GM12878 (cell line): ENCODE data around the gene AZGP1. TPM values are rescaled to one million over a fixed set of nuclear protein-coding genes. Genes with fewer than 3 reads are reported as not detected.

Experiments
- ATAC-seq: fragments of 200-7000 bp; cut with Tn5 transposase; 3 replicates; pipeline ENCODE4 v1.9.1; 2020; ENCODE audit warnings: mild to moderate bottlenecking, moderate library complexity
- BruUV-seq: library from RNA; stranded (reverse); fragments of 400-500 nt; replicated peaks from 2 replicates; lab custom pipeline; 2021; lab: Mats Ljungman, UMichigan
- CTCF ChIA-PET: fragments of 300-600 bp; sonication (Branson Sonifier 250); formaldehyde crosslinking; extraction: SDS; loops from one replicate; lab custom pipeline; 2021; ENCODE audit warnings: inconsistent platforms; lab: Yijun Ruan, JAX
- POLR2A ChIA-PET: fragments of 350-600 bp; formaldehyde crosslinking; extraction: SDS; loops from one replicate; lab custom pipeline; 2021; ENCODE audit warnings: inconsistent platforms; lab: Charles Lee
- RAD21 ChIA-PET: fragments of 300-600 bp; sonication (Branson Sonifier 250); formaldehyde crosslinking; loops from one replicate; lab custom pipeline; 2023; ENCODE audit warnings: antibody characterized with exemption; ENCODE audit not compliant: unreplicated experiment; lab: Charles Lee
- SMC1A ChIA-PET: fragments of 300-600 bp; sonication (Branson Sonifier 250); formaldehyde crosslinking; loops from one replicate; lab custom pipeline; 2023; ENCODE audit not compliant: unreplicated experiment, uncharacterized antibody; lab: Charles Lee
- DNase-seq: peaks from one replicate; pipeline ENCODE4 v3.0.0-alpha.2; 2011; ENCODE audit warnings: low read depth, low spot score
- FAIRE-seq: peaks from 3 replicates; lab custom pipeline; 2011; peaks lifted over from hg19 to GRCh38; lab: Jason Lieb, UNC
- H2AFZ ChIP-seq: 2 replicates; pipeline ENCODE4 v1.6.0; 2011; ENCODE audit warnings: low read depth, low read length, control low read depth; ENCODE audit not compliant: control insufficient read depth
- H3K27ac ChIP-seq: 2 replicates; pipeline ENCODE4 v1.5.1; 2011; ENCODE audit warnings: control low read depth; ENCODE audit not compliant: control insufficient read depth, insufficient read depth
- H3K27me3 ChIP-seq, 2 experiments: replicated peaks in 1 of 2; 2 replicates each; pipeline versions ENCODE4 v1.6.0 to v1.6.1; 2011; ENCODE audit warnings: low read length in 1 of 2; ENCODE audit not compliant: control insufficient read depth in 2 of 2, insufficient read depth in 2 of 2
- H3K36me3 ChIP-seq, 2 experiments: 2 replicates each; pipeline ENCODE4 v1.5.1; 2011; ENCODE audit warnings: low read length in 1 of 2; ENCODE audit not compliant: control insufficient read depth in 2 of 2, insufficient read depth in 2 of 2
- H3K4me1 ChIP-seq: 2 replicates; pipeline ENCODE4 v1.6.1; 2011; ENCODE audit warnings: mild to moderate bottlenecking, low read length, moderate library complexity, mixed read lengths; ENCODE audit not compliant: control insufficient read depth, insufficient read depth
- H3K4me2 ChIP-seq: 2 replicates; pipeline ENCODE4 v1.6.0; 2011; ENCODE audit warnings: control low read depth; ENCODE audit not compliant: control insufficient read depth, insufficient read depth
- H3K4me3 ChIP-seq: fragments of 200-600 bp; sonication (generic); 2 replicates; pipeline ENCODE4 v1.5.1; 2016
- H3K79me2 ChIP-seq: 2 replicates; pipeline ENCODE4 v1.6.0; 2011; ENCODE audit warnings: low read length; ENCODE audit not compliant: control insufficient read depth, insufficient read depth
- H3K9ac ChIP-seq: 2 replicates; pipeline ENCODE4 v1.8.0; 2011; ENCODE audit warnings: low read length, control low read depth, mixed read lengths; ENCODE audit not compliant: control insufficient read depth, insufficient read depth
- H3K9me3 ChIP-seq: replicated peaks from 3 replicates; pipeline ENCODE4 v1.5.1; 2011; ENCODE audit warnings: mild to moderate bottlenecking, low read length; ENCODE audit not compliant: control insufficient read depth, insufficient read depth
- H4K20me1 ChIP-seq: 2 replicates; pipeline ENCODE4 v1.6.0; 2011; ENCODE audit not compliant: control insufficient read depth, insufficient read depth
- CBFB ChIP-seq: IDR thresholded peaks from 2 replicates; pipeline ENCODE4 v1.6.1; 2016; ENCODE audit warnings: antibody characterized with exemption, low read depth
- CBX5 ChIP-seq: sonication (generic); IDR thresholded peaks from 2 replicates; pipeline ENCODE4 v1.6.1; 2016; ENCODE audit warnings: low read depth, moderate library complexity, mild to moderate bottlenecking, inconsistent platforms
- ESRRA ChIP-seq: IDR thresholded peaks from 2 replicates; pipeline ENCODE4 v1.6.1; 2012; ENCODE audit warnings: mild to moderate bottlenecking, low read length, improper control_type of control experiment
- MEF2A ChIP-seq: IDR thresholded peaks from 2 replicates; pipeline ENCODE4 v1.6.1; 2011; ENCODE audit warnings: low read depth, mild to moderate bottlenecking, low read length, moderate library complexity; ENCODE audit not compliant: insufficient read depth
- MTA3 ChIP-seq: IDR thresholded peaks from 2 replicates; pipeline ENCODE4 v1.6.1; 2012; ENCODE audit warnings: low read length, inconsistent platforms, borderline replicate concordance
- NBN ChIP-seq: fragments of 450-650 bp; IDR thresholded peaks from 2 replicates; pipeline ENCODE4 v1.6.1; 2016
- NR2C2 ChIP-seq: IDR thresholded peaks from 2 replicates; pipeline ENCODE4 v1.6.1; 2011; ENCODE audit warnings: borderline replicate concordance, low read depth; ENCODE audit not compliant: control insufficient read depth, insufficient read length
- PML ChIP-seq: IDR thresholded peaks from 2 replicates; pipeline ENCODE4 v1.6.1; 2012; ENCODE audit warnings: low read length, inconsistent platforms
- RAD21 ChIP-seq: IDR thresholded peaks from 2 replicates; pipeline ENCODE4 v1.6.1; 2011; ENCODE audit warnings: mild to moderate bottlenecking, low read depth, low read length, moderate library complexity; ENCODE audit not compliant: insufficient read depth
- SMAD1 ChIP-seq: fragments of 450-650 bp; IDR thresholded peaks from 2 replicates; pipeline ENCODE4 v1.6.1; 2018; ENCODE audit warnings: mild to moderate bottlenecking, low read depth; ENCODE audit not compliant: partially characterized antibody
- SMC3 ChIP-seq: IDR thresholded peaks from 2 replicates; pipeline ENCODE4 v1.6.1; 2011; ENCODE audit warnings: low read length, improper control_type of control experiment, borderline replicate concordance
- SPI1 ChIP-seq: IDR thresholded peaks from 2 replicates; pipeline ENCODE4 v1.6.1; 2011; ENCODE audit warnings: low read depth, mild to moderate bottlenecking, low read length, moderate library complexity, borderline replicate concordance; ENCODE audit not compliant: insufficient read depth
- SUZ12 ChIP-seq: fragments of 200-600 bp; sonication (generic); IDR thresholded peaks from one replicate; pipeline ENCODE4 v1.6.1; 2018; ENCODE audit warnings: antibody characterized with exemption, mild to moderate bottlenecking; ENCODE audit not compliant: unreplicated experiment
- ZSCAN29 ChIP-seq: fragments of 450-650 bp; IDR thresholded peaks from 2 replicates; pipeline ENCODE4 v1.6.1; 2017; ENCODE audit warnings: mild to moderate bottlenecking, moderate library complexity
- WGBS: methylation state at CpG from one replicate; pipeline ENCODE4 v1.1.6; 2016; ENCODE audit warnings: low lambda C conversion rate; ENCODE audit not compliant: insufficient replicate concordance, insufficient coverage; ENCODE audit errors: missing lambda C conversion rate; 5-methylcytosine and 5-hydroxymethylcytosine counted together
- in situ Hi-C: fragments of 300-500 bp; cut with MboI; formaldehyde crosslinking; loops from 9 replicates; pipeline ENCODE4 v1.14.3; 2018; ENCODE audit warnings: mixed read lengths
- intact Hi-C: fragments of 100-400 bp; cut with micrococcal nuclease; formaldehyde crosslinking; loops from one replicate; pipeline ENCODE4 v1.14.2; 2022; ENCODE audit not compliant: unreplicated experiment
- polyA plus RNA-seq, 11 experiments: library from polyadenylated mRNA; depleted of rRNA in 4 of 11; unstranded in 6 of 11; stranded (reverse) in 5 of 11; fragments of >200 nt; fragmentation: Nextera tagmentation in 4 of 11; fragmentation: Illumina TruSeq in 1 of 11; extraction: Ambion mirVana in 4 of 11; extraction: Trizol in 1 of 11; gene quantifications; 1 replicate in 1 of 11; 2 replicates in 10 of 11; pipeline versions ENCODE4 v1.2.1 to v1.2.3, GENCODE V29; 2011 to 2016; ENCODE audit warnings: inconsistent platforms in 2 of 11, missing spikeins in 2 of 11, low read depth in 1 of 11
- total RNA-seq, 4 experiments: library from RNA; depleted of rRNA in 3 of 4; stranded (reverse); fragments of >200 nt in 3 of 4; fragmentation: Illumina TruSeq in 1 of 4; extraction: Trizol in 1 of 4; gene quantifications; 2 replicates each; pipeline versions ENCODE4 v1.2.1 to v1.2.3, GENCODE V29; 2013 to 2021
- TF ChIP-seq, protein P1 (sequence below): fragments of 450-650 bp; IDR thresholded peaks from 2 replicates; pipeline ENCODE4 v1.6.1; 2017; ENCODE audit warnings: antibody characterized with exemption, mild to moderate bottlenecking, moderate library complexity
- TF ChIP-seq, protein P2 (sequence below): IDR thresholded peaks from 2 replicates; pipeline ENCODE4 v1.6.1; 2012; ENCODE audit warnings: low read depth, low read length, improper control_type of control experiment

The AZGP1 gene
- total and polyA plus RNA-seq, 10 of the 15 experiments (the other 5 are each of a cell fraction or from before 2014, with no cell fraction given): 0.18 to 0.64 (median 0.29) TPM; not detected in 5

DNA sequence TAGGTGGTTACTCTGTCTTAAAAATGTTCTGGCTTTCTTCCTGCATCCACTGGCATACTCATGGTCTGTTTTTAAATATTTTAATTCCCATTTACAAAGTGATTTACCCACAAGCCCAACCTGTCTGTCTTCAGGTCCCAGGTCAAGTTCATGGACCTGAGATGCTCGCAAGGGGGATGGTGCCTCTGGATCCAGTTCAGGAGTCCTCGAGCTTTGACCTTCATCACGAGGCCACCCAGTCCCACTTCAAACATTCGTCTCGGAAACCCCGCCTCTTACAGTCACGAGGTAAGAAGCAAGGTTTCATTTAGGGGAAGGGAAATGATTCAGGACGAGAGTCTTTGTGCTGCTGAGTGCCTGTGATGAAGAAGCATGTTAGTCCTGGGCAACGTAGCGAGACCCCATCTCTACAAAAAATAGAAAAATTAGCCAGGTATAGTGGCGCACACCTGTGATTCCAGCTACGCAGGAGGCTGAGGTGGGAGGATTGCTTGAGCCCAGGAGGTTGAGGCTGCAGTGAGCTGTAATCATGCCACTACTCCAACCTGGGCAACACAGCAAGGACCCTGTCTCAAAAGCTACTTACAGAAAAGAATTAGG, 48.3 kb upstream of the AZGP1 start (continued):
- TF ChIP-seq, protein P1, sequence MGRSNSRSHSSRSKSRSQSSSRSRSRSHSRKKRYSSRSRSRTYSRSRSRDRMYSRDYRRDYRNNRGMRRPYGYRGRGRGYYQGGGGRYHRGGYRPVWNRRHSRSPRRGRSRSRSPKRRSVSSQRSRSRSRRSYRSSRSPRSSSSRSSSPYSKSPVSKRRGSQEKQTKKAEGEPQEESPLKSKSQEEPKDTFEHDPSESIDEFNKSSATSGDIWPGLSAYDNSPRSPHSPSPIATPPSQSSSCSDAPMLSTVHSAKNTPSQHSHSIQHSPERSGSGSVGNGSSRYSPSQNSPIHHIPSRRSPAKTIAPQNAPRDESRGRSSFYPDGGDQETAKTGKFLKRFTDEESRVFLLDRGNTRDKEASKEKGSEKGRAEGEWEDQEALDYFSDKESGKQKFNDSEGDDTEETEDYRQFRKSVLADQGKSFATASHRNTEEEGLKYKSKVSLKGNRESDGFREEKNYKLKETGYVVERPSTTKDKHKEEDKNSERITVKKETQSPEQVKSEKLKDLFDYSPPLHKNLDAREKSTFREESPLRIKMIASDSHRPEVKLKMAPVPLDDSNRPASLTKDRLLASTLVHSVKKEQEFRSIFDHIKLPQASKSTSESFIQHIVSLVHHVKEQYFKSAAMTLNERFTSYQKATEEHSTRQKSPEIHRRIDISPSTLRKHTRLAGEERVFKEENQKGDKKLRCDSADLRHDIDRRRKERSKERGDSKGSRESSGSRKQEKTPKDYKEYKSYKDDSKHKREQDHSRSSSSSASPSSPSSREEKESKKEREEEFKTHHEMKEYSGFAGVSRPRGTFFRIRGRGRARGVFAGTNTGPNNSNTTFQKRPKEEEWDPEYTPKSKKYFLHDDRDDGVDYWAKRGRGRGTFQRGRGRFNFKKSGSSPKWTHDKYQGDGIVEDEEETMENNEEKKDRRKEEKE: no peak

DNA sequence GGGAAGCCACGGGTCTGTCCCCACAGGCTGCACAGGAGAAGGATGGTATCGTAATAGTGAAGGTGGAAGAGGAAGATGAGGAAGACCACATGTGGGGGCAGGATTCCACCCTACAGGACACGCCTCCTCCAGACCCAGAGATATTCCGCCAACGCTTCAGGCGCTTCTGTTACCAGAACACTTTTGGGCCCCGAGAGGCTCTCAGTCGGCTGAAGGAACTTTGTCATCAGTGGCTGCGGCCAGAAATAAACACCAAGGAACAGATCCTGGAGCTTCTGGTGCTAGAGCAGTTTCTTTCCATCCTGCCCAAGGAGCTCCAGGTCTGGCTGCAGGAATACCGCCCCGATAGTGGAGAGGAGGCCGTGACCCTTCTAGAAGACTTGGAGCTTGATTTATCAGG, 47.7 kb upstream of the AZGP1 start:
- H3K4me3 ChIP-seq: no peak overlapping the region
- ChIA-PET SMC1A (no interaction called here), CTCF (no interaction called here), POLR2A (interaction anchor here (0.7 kb wide), 1 partner anchor 8 kb away, joined by 3 read pairs; no protein-coding TSS in a partner anchor), RAD21 (no interaction called here)
- WGBS: 97% methylated on average over 12 of the region's 12 CpGs
- peaks cover 5% of the 10 kb centered on the region; the same call in 1 of the 2 replicates for H3K4me1 ChIP-seq
- intact Hi-C loops: no loop called here
- H4K20me1 ChIP-seq: no peaks in the 10 kb centered on the region
- H3K27ac ChIP-seq: no peak overlapping the region
- H3K36me3 ChIP-seq: peaks cover 11 to 12% of the 10 kb centered on the region in 2 experiments; a peak in 3 of 4 replicates
- no peaks in the 10 kb centered on the region for H3K27me3 ChIP-seq
- ATAC-seq (no peak), DNase-seq (no peak), FAIRE-seq (no peak)
- no peak overlapping the region for H3K9ac ChIP-seq
- no peaks in the 10 kb centered on the region for H3K9me3 ChIP-seq
- H3K4me2 ChIP-seq: no peak overlapping the region
- peaks cover 18% of the 10 kb centered on the region for H3K79me2 ChIP-seq
- TF ChIP-seq NR2C2 (no peak), ZSCAN29 (no peak), SUZ12 (no peak), SPI1 (no peak), MTA3 (no peak), SMAD1 (no peak), MEF2A (no peak), CBFB (no peak), RAD21 (no peak), ESRRA (no peak), CBX5 (no peak), NBN (no peak), SMC3 (no peak), PML (no peak)
- TF ChIP-seq, protein P2, sequence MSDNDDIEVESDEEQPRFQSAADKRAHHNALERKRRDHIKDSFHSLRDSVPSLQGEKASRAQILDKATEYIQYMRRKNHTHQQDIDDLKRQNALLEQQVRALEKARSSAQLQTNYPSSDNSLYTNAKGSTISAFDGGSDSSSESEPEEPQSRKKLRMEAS: no peak
- BruUV-seq: TSS peak; percentile 27
- H2AFZ ChIP-seq: no peak overlapping the region
- in situ Hi-C loops: no loop called here
